Type B pancreatic cell (in vitro differentiated cells): ENCODE results near the gene DPP10. TPM values are rescaled to one million over a fixed set of nuclear protein-coding genes. Genes with fewer than 3 reads are reported as not detected.

ENCODE experiments used
- DNase-seq: peaks from one replicate; pipeline ENCODE4 v3.0.0; 2021; ENCODE audit warnings: mixed read lengths; ENCODE audit not compliant: unreplicated experiment; ENCODE audit errors: extremely low spot score
- H3K27ac Mint-ChIP-seq: 2 replicates; pipeline ENCODE4 v1.8.0; 2021; ENCODE audit warnings: mild to moderate bottlenecking, mixed read lengths
- H3K27me3 Mint-ChIP-seq: 2 replicates; pipeline ENCODE4 v1.8.0; 2021; ENCODE audit warnings: mixed read lengths
- H3K36me3 Mint-ChIP-seq: 2 replicates; pipeline ENCODE4 v1.8.0; 2021; ENCODE audit warnings: mixed read lengths
- H3K4me1 Mint-ChIP-seq: one replicate; pipeline ENCODE4 v1.8.0; 2021; ENCODE audit warnings: mixed read lengths; ENCODE audit not compliant: unreplicated experiment
- H3K4me3 Mint-ChIP-seq: 2 replicates; pipeline ENCODE4 v1.8.0; 2021; ENCODE audit warnings: mild to moderate bottlenecking, mixed read lengths
- H3K9me3 Mint-ChIP-seq: 2 replicates; pipeline ENCODE4 v1.8.0; 2021; ENCODE audit warnings: mixed read lengths
- total RNA-seq: library from RNA; stranded (reverse); gene quantifications from 2 replicates; pipeline ENCODE4 v1.2.1, GENCODE V29; 2021; ENCODE audit warnings: low replicate concordance
- TF ChIP-seq, protein P1 (sequence below): fragments of 200-600 bp; sonication (generic); conservative IDR thresholded peaks from 2 replicates; pipeline ENCODE4 v1.5.0; 2021; ENCODE audit warnings: antibody characterized with exemption, mild to moderate bottlenecking

DPP10 gene
- total RNA-seq, 1 donor from 2014 or later = 8.8 TPM

DNA sequence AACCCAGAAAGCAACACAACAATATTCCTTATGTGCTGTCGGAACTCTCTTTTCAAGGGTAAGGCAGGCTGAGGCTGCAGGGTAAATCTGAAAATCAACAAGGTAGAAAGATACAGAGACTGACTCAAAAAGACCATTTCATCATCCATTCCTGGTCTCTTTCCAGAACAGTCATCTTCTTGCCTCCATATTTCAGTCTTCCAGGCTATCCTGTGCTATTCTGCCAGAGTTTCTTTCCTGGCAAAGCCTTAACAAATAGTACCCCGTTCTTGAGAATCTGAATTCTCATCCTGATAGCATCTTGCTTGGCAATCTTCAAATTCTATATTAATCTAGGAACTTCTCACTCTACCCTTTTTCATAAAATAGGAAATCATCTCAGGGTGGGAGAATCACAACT lies 15.5 kb downstream of the DPP10 start:
- Mint-ChIP-seq H3K36me3 (no peaks in the 10 kb centered on the region), H3K9me3 (no peaks in the 10 kb centered on the region), H3K27ac (no peak overlapping the region), H3K4me3 (no peak overlapping the region), H3K27me3 (no peaks in the 10 kb centered on the region), H3K4me1 (no peaks in the 10 kb centered on the region)
- no peak for DNase-seq
- TF ChIP-seq, protein P1, sequence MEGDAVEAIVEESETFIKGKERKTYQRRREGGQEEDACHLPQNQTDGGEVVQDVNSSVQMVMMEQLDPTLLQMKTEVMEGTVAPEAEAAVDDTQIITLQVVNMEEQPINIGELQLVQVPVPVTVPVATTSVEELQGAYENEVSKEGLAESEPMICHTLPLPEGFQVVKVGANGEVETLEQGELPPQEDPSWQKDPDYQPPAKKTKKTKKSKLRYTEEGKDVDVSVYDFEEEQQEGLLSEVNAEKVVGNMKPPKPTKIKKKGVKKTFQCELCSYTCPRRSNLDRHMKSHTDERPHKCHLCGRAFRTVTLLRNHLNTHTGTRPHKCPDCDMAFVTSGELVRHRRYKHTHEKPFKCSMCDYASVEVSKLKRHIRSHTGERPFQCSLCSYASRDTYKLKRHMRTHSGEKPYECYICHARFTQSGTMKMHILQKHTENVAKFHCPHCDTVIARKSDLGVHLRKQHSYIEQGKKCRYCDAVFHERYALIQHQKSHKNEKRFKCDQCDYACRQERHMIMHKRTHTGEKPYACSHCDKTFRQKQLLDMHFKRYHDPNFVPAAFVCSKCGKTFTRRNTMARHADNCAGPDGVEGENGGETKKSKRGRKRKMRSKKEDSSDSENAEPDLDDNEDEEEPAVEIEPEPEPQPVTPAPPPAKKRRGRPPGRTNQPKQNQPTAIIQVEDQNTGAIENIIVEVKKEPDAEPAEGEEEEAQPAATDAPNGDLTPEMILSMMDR = no peak

DNA sequence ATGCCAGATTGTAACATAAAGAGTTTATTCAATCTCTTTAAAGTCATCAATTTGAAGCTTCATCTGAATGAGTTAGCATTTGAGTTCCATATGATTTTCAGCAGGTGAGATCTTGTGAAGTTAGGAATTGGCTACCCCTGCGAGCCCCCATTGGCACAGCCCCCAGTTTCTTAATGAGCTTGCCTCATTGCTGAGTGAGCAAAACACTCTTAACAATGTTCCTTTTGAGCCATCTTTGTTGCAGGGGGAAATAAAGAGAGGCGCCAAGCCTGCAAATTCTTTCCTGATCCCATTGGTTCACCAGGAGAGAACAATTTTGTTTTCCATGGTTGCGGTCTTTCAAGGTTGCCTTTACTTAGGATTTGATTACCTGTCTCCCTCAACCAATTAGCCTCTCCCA lies 18.7 kb downstream of the DPP10 start:
- TF ChIP-seq, protein P1 = no peak
- no peaks in the 10 kb centered on the region for H3K9me3 Mint-ChIP-seq
- no peak overlapping the region for H3K27ac Mint-ChIP-seq
- H3K4me3 Mint-ChIP-seq = no peak overlapping the region
- no peaks in the 10 kb centered on the region for H3K4me1 Mint-ChIP-seq
- DNase-seq = no peak
- no peaks in the 10 kb centered on the region for H3K36me3 Mint-ChIP-seq
- no peaks in the 10 kb centered on the region for H3K27me3 Mint-ChIP-seq

DNA sequence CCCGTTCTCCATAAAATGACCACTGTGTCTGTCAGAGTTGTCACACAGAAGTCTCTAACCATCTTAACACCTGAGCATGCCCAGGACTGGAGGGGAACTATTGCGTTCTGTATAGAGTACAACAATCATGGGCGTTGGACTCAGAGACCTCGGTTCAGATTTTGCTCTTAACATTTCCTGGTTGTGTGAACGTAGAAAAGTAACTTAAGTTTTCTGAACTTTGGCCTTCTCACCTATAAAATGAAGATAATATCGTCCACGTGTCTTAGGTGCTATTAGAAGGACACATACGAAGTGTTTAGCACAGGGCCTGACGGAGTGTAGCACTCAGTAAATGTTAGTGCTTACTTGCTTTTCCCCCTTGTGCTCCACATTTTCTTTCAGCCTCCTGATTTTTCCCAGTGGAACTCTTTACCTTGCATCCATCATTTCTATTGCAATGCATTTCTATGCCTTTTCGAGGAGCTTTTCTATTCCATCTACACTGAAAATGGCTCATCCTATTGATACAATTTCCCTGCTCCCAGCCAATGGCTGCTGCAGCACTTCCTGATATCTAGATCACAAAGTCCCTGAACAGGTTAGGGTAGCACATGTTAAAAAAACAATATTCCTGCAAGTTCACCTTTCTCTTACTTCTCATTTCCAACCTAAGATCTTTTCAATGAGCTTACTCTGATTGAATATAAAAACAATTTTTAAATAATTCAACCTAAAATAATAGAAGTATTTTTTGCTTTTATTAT lies 22.7 kb downstream of the DPP10 start:
- H3K36me3 Mint-ChIP-seq = no peaks in the 10 kb centered on the region
- TF ChIP-seq, protein P1 = no peak
- H3K4me1 Mint-ChIP-seq = no peaks in the 10 kb centered on the region
- no peak overlapping the region for H3K4me3 Mint-ChIP-seq
- no peaks in the 10 kb centered on the region for H3K9me3 Mint-ChIP-seq
- no peak for DNase-seq
- no peak overlapping the region for H3K27ac Mint-ChIP-seq
- H3K27me3 Mint-ChIP-seq = no peaks in the 10 kb centered on the region

DNA sequence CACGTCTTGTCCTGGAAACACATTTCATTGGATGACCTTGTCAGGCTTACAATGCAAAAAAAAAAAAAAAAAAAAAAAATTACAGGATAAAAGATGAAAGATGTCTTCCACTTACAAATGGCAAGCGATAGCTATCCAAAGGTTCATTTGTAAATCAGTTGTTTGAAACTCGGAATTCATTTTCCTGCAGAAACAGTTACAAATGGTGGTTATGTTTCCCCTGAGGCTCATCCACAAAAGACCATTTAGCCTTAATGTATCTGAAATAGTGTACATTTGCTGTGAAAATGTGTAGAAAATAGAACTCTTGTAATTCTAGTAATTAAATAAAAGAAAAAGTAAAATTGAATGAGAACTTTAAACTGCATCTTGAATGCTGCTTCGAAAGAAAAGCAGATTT lies 25.9 kb downstream of the DPP10 start:
- Mint-ChIP-seq H3K36me3 (no peaks in the 10 kb centered on the region), H3K4me1 (no peaks in the 10 kb centered on the region), H3K27me3 (no peaks in the 10 kb centered on the region), H3K4me3 (no peak overlapping the region), H3K27ac (no peak overlapping the region), H3K9me3 (no peaks in the 10 kb centered on the region)
- no peak for DNase-seq
- TF ChIP-seq, protein P1 = no peak

DNA sequence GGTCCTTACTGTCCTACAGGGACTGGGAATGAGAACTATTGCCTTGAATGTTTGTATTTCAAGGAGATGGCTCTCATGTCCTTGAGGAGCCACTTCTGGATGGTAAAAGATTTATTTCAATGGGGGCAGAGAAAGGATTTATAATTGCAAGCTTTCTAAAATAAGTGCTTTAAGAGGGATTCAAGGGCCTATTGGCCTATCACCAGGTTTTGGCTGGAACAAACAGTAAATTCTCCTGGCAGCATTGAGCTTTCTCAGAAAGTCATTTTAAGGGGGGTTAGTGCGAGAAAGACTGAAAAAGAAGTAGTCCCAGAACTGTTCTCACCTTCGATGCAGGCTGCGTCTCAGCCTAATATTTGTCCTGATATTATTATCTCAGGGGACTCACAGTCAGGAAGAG lies 29.8 kb downstream of the DPP10 start:
- no peaks in the 10 kb centered on the region for H3K9me3 Mint-ChIP-seq
- no peaks in the 10 kb centered on the region for H3K27me3 Mint-ChIP-seq
- no peak for DNase-seq
- TF ChIP-seq, protein P1 = no peak
- no peak overlapping the region for H3K4me3 Mint-ChIP-seq
- H3K27ac Mint-ChIP-seq = no peak overlapping the region
- H3K36me3 Mint-ChIP-seq = no peaks in the 10 kb centered on the region
- H3K4me1 Mint-ChIP-seq = peaks cover 7% of the 10 kb centered on the region
